Measurements from ENCODE around the gene SMURF1. TPM values are rescaled to one million over a fixed set of nuclear protein-coding genes. Genes with fewer than 3 reads are reported as not detected.
"Not testable (repeated sequence)": the region's sequence is repeated elsewhere in the genome, so short reads cannot be mapped to it uniquely, and the experiment has no call there.

Gene SMURF1
- polyA plus RNA-seq, 3 donors = 14.4 to 15.9 (median 15.2) TPM

DNA sequence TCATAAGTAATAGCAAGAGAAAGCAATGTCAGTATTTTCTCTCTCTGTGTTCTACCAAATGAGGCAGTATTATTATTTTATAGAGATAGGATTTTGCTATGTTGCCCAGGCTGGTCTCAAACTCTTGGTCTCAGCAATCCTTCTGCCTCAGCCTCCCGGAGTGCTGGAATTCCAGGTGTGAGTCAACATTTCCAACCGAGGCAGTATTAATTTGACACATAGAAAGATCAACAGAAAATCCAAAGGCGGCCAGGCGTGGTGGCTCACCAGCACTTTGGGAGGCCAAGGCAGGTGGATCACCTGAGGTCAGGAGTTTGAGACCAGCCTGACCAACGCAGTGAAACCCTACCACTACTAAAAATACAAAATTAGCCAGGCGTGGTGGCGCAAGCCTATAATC lies 71.8 kb downstream of the SMURF1 start:
- DNase-seq (ENCODE audit: low read depth in 3 of 3, low spot score in 2 of 3) = no peak

DNA sequence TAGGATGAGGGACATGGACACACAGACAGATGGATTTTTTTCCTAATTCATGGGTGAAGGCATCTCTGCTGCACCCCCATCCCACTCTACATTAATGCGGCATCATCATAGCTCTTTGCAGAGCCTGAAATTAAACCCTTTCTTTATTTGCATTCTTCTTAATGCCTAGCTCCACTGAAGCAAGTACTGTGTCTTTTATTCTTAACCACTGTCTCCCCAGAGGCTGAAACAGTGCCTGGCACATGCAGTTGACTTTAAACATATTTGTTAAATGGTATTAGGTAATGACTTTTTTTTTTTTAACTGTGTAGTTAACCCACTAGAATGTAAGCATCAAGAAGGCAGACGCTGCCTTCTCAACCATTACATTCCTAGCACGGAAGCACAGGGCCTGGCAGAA lies 73.5 kb downstream of the SMURF1 start:
- DNase-seq (ENCODE audit: low read depth in 3 of 3, low spot score in 2 of 3) = no peak

DNA sequence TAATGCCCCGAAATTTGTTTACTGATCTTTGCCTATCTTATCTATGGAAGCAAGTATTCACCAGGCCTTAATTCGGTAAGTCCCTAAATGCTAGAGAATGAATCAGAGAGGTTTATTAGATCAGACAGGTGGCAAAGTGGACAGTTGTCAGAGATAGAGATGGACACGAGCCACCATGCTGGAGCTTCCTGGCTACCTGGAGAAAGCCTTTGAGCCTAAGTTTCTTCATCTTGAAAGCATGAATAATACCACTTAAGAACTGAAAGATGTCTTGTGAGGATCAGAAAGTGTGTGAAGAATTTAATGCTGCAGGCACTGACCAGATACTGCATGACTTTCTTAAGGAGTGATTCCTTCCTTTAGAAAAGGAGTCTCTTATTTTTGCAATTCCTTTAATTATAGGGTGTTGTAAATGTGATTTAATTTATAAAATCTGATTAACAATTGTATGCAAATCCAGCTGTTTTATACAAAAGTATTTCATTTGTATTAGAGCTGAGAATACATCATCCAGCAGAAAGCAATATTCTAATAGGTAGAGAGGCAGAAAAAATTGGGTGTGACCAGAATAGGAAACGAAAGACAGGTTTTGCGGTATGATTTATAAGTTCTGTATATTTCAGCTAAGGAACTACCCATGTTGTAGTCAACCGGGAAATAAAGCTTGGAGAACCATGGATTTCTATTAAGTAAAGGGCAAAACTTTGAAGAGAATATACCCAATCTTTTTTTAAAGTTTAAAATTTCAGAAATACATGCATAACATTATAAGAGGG lies 82.7 kb downstream of the SMURF1 start:
- no peak for DNase-seq (ENCODE audit: low read depth in 3 of 3, low spot score in 2 of 3)

DNA sequence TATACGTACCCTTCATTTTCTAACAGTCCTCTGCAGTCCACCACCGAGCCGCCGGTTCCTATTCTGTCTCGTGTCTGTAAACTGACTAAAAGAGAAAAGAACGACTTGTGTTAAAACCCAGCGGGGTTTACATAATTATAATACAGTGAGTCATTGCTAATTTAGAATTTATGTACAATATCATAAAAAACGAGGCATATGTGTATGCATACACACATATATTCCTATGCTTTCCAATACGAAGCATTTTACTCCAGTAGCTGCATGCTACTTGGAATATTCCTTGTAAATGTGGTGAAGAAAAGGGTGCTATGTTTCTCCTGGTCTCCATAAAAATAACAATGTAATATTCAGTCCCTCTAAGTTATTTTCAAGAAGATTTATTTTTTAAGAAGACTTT lies 89.1 kb downstream of the SMURF1 start:
- DNase-seq (ENCODE audit: low read depth in 3 of 3, low spot score in 2 of 3) = no peak

DNA sequence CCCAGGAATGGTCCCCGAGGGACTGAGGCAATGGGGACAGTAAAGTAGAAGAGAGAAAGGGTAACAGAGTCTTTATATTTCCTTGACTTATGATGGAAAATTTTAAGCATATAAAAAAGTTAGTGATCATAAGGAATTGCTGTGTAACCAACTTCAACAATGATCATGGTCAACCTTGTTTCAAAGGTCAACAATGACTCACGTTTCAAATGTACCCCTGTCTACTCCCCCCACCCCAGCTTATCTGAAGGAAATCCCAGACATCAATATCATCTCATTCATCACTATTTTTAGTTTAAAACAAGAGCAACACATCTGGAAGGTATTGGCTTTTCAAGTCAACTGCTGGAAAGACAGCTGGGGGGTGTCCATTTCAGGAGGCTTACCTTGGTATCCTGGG lies 92.9 kb downstream of the SMURF1 start:
- DNase-seq (ENCODE audit: low read depth in 3 of 3, low spot score in 2 of 3) = no peak

DNA sequence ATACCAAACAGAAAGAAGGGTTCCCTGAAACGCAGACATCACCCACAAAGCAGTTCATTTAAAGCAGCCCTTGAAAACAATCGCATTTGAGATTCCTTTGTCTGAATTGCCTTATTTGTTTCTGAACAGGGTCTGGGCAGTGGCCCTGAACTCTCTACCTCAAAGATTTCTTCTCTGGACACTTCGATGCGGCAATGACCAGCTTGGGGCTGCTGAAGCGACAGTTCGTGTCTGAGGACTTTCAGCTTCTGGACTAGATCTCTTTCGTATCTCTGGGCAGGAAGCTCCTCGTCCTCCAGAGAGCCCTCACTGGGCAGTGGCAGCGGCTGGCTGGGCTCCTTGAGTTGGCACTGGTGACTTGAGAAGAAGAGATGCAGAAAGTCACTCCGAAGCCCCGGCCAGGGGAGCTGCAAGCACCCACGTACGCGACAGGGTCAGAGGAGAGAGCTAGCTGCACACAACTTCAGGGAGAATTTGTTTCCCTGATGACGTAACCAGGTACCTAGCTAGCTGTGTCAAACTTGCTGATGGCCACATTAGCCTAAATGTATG lies 96.3 kb downstream of the SMURF1 start:
- no peak for DNase-seq (ENCODE audit: low read depth in 3 of 3, low spot score in 2 of 3)

DNA sequence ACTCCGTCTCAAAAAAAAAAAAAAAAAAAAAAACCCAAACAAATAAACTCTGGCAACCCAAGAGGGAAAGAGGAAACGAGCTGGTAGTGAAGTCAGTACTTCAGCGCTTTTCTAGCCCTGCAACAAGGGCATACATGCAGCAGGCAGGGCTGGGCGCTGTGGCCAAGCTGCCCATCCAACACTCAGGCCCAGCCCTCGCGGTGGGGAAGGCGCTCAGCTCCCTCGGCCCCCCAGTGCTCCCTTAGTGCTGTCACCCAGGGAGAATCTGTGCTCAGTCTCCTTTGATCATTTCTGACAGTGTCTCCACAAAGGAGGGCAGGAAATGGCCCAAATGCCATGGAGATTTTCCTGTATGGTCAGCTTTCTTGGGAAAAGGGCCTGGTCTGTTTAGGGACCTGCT lies 97.2 kb downstream of the SMURF1 start:
- no peak for DNase-seq (ENCODE audit: low read depth in 3 of 3, low spot score in 2 of 3)

DNA sequence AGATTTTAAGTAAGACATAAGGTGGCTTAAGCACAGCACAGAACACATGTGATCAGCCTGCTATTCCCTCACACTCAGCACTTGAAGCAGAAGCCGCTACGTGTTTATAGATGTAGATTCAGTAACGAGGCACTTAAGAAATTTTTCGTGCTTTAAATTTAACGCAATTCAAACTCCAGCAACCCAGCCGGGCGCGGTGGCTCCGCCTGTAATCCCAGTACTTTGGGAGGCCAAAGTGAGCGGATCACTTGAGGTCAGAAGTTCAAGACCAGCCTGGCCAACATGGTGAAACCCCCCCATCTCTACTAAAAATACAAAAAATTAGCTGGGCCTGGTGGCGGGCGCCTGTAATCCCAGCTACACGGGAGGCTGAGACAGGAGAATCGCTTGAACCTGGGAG lies 97.6 kb downstream of the SMURF1 start:
- not testable (repeated sequence) for DNase-seq (ENCODE audit: low read depth in 3 of 3, low spot score in 2 of 3)

DNA sequence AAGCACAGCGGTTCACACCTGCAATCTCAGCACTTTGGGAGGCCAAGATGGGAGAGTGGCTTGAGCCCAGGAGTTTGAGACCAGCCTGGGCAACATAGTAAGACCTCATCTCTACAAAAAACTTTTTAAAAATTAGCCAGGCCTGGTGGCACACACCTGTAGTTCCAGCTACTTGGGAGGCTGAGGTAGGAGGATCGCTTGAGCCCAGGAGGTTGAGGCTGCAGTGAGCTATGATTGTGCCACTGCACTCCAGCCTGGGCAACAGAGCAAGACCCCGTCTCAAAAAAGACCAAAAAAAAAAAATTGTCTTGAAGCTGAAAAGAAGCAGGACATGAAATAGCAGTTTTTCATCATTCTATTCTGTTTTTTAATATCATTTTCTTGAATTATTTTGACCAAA lies 99.0 kb downstream of the SMURF1 start:
- DNase-seq (ENCODE audit: low read depth in 3 of 3, low spot score in 2 of 3) = not testable (repeated sequence)

DNA sequence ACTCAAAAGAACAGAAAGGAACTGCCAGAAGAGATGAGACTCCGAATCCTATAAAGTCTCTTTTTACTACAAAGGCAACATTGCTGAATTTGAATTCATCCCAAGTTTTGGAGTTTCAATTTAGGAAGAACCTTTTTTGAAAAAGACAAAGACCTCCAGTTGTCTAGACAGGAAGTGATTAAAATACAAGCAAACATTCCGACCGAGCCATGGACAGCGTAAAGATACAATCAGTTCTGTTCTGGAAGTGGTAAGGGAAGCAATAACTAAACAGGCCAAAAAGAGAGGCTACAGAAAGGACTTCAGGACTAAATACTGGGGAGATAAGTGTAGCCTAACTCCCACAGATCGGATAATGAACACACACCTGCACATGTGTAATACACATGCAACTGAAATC lies 101.0 kb downstream of the SMURF1 start:
- DNase-seq (ENCODE audit: low read depth in 3 of 3, low spot score in 2 of 3) = no peak

DNA sequence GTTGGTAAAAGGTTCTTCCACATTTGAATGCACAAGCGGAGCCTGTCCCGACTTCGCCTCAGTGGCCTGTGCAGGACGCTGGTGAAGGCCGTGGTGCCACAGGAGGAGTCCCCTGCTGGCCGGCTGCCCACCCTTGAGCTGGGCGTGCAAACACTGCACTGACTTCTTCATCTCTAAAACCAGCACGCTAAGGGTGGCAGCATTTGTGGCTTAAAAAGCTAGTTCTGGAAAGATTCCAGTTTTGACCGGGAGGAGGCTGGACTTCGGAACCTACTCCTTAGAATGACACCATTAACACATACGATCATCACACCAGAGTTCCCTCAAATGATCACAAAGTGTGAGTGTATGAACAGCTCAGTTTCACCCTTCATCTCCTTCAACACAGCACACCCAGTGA lies 102.4 kb downstream of the SMURF1 start:
- no peak for DNase-seq (ENCODE audit: low read depth in 3 of 3, low spot score in 2 of 3)

DNA sequence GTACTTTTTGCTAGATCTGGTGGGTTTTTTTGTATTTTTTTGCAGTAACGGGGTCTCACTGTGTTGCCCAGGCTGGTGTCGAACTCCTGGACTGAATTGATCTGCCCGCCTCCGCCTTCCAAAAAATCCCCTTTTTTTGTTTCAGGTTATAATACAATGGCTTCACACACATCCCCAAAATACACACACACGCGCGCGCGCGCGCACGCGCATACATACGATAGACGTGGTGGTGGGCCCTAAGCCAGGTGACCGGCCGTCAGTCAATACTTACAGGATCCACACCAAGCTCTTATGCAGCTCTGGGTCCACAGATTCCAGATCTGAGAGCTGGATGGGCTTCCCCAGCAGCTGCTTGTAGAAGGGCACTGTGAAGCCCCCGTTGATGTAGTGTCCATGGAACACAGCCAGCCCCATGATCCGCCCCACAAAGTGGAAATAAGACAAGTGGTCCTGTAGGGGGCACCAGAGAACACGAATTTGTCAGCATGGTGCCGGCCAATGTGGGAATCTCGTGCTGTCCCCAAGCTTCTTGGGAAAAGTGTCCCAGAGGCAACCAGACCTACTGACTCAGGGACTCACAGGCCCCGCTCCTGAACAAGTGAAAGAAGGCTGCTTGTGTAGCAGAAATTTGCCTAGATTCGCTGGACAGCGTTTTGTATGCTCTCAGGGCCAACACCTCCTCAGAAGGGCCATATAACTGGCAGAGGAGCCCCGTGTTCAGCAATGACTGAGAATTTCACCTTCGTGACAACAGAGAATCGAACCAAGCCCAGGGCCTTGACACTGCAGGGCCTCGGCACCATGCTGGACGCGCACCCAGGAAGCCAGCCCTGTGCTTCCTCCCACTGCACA lies 103.6 kb downstream of the SMURF1 start:
- DNase-seq (ENCODE audit: low read depth in 3 of 3, low spot score in 2 of 3) = peak; percentile 53 to 80 (median 65)

DNA sequence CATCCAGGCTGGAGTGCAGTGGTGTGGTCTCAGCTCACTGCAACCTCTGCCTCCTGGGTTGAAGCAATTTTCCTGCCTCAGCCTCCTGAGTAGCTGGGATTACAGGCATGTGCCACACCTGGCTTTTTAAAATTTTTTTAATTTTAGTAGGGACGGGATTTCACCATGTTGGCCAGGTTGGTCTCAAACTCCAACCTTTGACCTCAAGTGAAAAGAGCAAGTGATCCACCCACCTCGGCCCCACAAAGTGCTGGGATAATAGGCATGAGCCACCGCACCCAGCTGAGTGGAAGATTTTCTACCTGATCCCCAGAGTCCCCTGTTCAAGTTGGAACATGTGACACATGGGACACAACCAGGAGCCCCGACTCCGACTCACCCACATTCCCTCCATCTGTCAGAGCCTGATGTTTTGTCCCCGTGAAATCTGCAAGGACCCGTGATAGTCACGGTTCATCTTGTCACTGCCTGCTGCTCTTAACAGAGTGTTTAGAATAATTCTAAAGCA lies 104.5 kb downstream of the SMURF1 start:
- DNase-seq (ENCODE audit: low read depth in 3 of 3, low spot score in 2 of 3) = no peak

DNA sequence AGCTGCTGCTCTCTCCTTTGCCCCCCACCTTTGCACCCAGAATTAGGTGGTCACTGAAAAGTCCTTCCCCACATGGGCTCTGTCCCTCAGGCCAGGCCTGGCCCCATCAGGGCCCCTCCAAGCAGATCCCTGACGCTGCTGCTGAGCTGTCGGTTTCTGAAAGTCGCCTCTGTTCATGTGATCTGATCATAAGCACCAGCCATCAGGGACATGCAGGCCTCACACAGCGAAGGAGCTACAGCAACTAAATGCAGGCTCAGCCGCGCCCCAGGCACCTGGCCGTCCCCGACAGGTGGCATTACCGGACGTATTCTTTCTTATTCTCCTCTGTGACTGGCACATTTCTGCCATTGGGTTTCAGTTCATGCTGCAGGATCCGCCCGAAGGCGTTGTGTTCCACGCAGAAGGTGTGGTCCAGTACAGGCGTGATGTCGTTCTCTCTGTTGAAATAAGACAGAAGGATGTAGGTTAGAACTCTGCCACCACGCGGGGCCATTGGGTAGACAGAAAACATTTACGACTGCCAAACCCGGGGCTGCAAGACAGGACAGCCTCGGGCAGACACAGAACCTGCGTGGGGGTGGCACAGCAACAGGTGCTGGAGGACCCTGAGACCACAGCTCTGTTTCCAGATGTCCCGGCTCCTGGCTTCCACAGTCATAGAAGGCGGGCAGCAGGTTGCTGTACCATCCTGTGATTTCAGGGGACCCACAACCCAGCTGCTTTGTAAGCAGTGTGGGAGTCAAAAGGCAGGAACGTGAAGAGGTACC lies 105.6 kb downstream of the SMURF1 start:
- DNase-seq (ENCODE audit: low read depth in 3 of 3, low spot score in 2 of 3) = no peak

DNA sequence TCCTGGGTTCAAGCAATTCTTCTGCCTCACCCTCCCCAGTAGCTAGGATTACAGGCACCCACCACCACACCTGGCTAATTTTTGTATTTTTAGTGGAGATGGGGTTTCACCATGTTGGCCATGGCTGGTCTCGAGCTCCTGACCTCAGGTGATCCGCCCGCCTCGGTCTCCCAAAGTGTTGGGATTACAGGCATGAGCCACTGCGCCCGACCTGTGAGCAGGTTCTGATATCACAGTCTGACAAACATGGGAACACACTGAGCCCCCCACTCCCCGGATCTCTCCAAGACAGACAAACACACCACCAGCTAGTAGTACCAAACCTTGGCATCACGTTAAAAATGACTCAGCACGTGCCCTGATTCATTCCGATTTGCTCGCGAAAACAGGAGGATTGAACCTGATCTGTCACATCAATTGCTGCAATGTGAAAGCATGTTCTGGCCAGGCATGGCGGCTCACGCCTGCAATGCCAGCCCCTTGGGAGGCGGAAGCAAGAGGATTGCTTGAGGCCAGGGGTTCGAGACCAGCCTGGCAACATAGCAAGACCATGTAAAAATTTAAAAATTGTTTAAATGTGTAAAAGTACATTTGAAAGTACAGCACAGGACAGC lies 106.5 kb downstream of the SMURF1 start:
- no peak for DNase-seq (ENCODE audit: low read depth in 3 of 3, low spot score in 2 of 3)

DNA sequence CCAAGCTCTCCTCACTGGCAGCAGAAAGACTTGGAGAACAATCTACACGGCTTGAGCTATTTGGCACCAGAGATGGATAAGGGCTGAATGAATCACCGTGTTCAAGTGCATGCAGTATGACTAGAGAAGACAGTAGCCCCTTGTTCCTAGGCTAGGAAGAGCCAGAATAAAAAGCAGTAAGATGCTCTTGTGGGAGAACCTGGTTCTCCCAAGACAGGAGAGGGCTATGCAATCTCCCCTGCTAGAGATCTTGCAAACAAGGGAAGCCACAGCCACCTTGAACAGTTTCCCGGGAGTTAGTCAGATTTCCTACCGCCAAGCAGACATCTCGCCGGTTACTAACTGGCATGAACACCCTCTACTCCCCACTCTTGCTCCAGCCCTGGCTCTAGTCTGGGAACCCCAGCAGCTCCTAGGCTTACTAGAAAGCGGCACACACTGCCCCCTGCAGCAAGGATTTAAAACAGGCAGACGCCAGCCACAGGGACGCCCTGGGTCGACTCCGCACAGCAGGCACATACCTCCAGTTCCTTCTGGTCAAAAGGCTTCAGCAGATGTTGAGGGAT lies 107.3 kb downstream of the SMURF1 start:
- DNase-seq (ENCODE audit: low read depth in 3 of 3, low spot score in 2 of 3) = no peak

DNA sequence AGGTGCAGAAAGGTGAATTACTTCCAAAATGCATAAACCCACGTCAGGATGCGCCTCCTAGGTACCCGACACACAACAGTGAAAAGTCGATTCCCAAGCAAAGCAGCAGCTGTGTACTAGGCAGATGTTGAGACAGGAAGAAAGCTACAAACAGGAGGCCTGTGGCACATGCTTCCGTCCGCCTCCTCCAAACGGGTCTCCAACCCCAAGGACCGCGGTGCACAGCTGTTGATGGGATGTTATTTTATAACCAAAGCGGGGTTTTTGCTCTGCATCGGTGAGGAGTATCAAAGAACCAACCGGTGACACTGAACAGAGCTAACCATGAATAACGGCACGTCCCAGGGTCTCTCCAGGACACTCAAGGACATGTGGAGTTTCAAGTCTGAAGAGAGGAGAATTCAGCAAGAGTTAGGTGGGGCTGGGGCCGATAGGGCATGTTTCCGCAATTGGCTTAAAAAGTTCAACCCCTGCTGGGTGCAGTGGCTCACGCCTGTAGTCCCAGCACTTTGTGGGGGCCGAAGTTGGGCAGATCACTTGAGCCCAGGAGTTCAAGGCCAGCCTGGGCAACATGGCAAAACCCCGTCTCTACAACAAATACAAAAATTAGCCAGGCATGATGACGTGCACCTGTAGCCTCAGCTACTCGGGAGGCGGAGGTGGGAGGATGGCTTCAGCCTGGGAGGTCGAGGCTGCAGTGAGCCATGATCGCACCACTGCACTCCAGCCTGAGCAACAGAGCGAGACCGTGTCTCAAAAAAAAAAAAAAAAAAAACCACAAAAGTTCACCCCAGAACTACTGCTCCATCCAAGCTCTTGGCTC lies 108.0 kb downstream of the SMURF1 start:
- no peak for DNase-seq (ENCODE audit: low read depth in 3 of 3, low spot score in 2 of 3)

DNA sequence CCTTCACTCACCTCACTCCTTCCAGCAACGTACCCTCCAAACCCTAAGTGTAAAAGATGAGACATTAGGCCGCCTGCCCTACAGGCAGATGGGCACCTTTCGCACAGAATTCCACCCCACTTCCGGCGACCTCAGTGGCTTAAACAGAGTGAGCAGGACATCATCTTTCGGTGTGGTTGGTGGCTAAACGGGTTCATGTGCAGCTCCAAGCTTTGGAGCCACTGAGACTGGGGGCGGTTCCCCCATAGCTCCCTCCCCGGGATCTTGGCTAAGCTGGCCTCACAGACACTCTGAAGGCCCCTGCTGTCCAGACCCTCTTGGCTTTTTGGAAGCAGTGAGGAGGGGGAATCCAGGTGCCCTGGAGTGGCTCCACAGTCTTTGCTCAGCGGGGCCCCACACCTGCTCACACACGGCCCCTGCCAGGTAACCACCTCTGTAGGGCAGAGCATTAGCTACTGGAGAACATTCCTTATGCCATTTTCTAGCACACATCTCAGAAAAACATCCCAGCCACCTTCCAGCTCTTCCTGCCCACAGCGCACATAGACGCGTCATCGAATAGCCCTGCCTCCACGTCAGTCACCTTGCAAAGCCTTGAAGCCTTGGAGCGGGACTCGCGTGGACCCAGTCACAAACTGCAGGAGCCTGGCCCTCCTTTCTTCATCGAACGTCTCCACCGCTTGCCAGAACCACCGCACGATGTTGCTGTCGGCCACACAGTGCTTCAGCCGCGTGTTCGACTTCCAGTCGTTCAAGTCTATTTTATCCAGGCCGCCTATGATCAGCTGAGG lies 108.8 kb downstream of the SMURF1 start:
- DNase-seq (ENCODE audit: low read depth in 3 of 3, low spot score in 2 of 3) = no peak

All from right renal cortex interstitium (tissue), 3 donors.